ENCODE data around the gene CD6. TPM values are rescaled to one million over a fixed set of nuclear protein-coding genes. Genes with fewer than 3 reads are reported as not detected.

The CD6 gene
- total RNA-seq, 1 donor from 2014 or later: not detected

DNA sequence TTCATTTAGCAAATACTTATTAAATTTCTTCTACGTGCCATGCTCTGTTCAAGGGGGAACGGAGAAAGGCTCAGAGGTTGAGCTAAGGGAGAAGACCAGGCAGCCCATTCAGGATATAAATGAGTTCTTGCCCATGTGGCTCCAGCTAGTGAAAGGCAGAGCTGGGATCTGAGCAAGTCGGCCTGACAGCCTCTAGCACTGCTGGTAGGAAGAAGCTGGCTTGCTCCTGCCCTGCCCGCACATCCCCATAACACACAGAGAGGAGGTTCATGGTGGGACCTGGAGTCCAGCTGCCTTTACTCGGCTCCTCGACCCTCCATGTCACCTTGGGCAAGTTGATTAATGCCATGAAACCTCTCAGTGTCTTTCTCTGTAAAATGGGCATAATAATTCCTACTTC is 21.5 kb upstream of the CD6 start:
- Mint-ChIP-seq H3K27me3 (ENCODE audit: insufficient read depth, low read depth) (peaks cover 35% of the 10 kb centered on the region), H3K4me3 (peak overlapping the region; percentile 15), H3K9me3 (no peaks in the 10 kb centered on the region)

DNA sequence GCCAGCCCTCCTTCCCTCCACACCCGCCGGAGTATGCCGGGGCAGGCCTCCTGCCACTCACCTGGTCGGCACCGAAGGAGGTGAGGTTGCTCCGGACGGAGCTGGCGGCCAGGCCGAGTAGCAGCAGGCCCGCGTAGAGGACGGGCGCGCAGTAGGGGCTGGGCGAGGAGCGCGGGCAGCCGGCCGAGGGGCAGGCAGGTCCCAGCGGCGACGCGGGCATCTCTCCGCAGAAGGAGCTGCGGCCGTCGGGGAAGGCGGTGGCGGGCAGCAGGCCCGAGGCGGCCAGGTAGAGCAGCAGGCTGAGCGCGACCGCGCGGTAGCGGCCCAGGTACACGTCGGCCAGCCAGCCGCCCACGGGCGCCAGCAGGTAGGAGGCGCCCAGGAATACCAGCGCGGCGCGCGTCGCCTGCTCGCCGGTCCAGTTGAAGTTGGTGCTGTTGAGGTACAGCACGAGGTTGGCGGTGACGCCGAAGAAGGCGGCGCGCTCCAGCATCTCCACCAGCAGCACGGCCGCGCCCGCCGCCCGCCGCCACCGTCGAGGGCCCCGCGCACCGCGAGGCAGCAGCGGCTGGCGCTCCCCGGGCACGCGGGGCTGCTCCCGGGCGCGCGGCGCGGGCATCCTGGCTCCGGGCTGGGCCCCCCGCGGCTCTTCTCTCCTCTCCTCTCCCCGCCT is 20.4 kb upstream of the CD6 start:
- no peak overlapping the region for H3K27ac Mint-ChIP-seq
- Histone ChIP-seq H3K4me1 (peaks cover 22% of the 10 kb centered on the region), H3F3A (ENCODE audit: low read depth) (peaks cover 16% of the 10 kb centered on the region), H2AFZ (replicated peaks) (peak overlapping the region; percentile 90), H3K27me3 (peaks cover 46% of the 10 kb centered on the region), H3K79me2 (ENCODE audit: low read depth) (no peaks in the 10 kb centered on the region), H3K36me3 (no peaks in the 10 kb centered on the region), H3K4me2 (peak overlapping the region; percentile 72), H3K4me3 (peak overlapping the region; percentile 33), H3K9me3 (ENCODE audit: low read depth) (no peaks in the 10 kb centered on the region), H3K9ac (no peak overlapping the region), H4K20me1 (ENCODE audit: low read depth) (no peaks in the 10 kb centered on the region), H3K27ac (no peak overlapping the region)
- H3K27me3 Mint-ChIP-seq (ENCODE audit: insufficient read depth, low read depth): peaks cover 35% of the 10 kb centered on the region
- peaks cover 37% of the 10 kb centered on the region for H3K4me1 Mint-ChIP-seq
- TF ChIP-seq, protein P1, sequence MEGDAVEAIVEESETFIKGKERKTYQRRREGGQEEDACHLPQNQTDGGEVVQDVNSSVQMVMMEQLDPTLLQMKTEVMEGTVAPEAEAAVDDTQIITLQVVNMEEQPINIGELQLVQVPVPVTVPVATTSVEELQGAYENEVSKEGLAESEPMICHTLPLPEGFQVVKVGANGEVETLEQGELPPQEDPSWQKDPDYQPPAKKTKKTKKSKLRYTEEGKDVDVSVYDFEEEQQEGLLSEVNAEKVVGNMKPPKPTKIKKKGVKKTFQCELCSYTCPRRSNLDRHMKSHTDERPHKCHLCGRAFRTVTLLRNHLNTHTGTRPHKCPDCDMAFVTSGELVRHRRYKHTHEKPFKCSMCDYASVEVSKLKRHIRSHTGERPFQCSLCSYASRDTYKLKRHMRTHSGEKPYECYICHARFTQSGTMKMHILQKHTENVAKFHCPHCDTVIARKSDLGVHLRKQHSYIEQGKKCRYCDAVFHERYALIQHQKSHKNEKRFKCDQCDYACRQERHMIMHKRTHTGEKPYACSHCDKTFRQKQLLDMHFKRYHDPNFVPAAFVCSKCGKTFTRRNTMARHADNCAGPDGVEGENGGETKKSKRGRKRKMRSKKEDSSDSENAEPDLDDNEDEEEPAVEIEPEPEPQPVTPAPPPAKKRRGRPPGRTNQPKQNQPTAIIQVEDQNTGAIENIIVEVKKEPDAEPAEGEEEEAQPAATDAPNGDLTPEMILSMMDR (IDR thresholded peaks at IDR 0.05): no peak
- TF ChIP-seq EZH2phosphoT487 (IDR thresholded peaks at IDR 0.05) (peak; percentile 78), EZH2 (IDR thresholded peaks at IDR 0.05) (peak; percentile 75)
- no peaks in the 10 kb centered on the region for H3K9me3 Mint-ChIP-seq
- DNase-seq (ENCODE audit: low spot score): peak; percentile 57
- H3K36me3 Mint-ChIP-seq: no peaks in the 10 kb centered on the region
- H3K4me3 Mint-ChIP-seq: no peak overlapping the region

More for the DNA sequence above, 21.5 kb upstream of the CD6 start:
- no peaks in the 10 kb centered on the region for H3K9me3 ChIP-seq (ENCODE audit: low read depth)
- H3K27ac ChIP-seq: no peak overlapping the region
- peaks cover 46% of the 10 kb centered on the region for H3K27me3 ChIP-seq
- no peaks in the 10 kb centered on the region for H3K36me3 ChIP-seq
- H3K4me1 ChIP-seq: peaks cover 22% of the 10 kb centered on the region
- TF ChIP-seq EZH2 (IDR thresholded peaks at IDR 0.05): no peak
- TF ChIP-seq, protein P1 (IDR thresholded peaks at IDR 0.05): no peak
- TF ChIP-seq EZH2phosphoT487 (IDR thresholded peaks at IDR 0.05): no peak
- Mint-ChIP-seq H3K36me3 (no peaks in the 10 kb centered on the region), H3K4me1 (peaks cover 37% of the 10 kb centered on the region), H3K27ac (no peak overlapping the region)
- no peak overlapping the region for H3K4me3 ChIP-seq
- no peaks in the 10 kb centered on the region for H4K20me1 ChIP-seq (ENCODE audit: low read depth)
- no peaks in the 10 kb centered on the region for H3K79me2 ChIP-seq (ENCODE audit: low read depth)
- no peak overlapping the region for H3K9ac ChIP-seq
- peaks cover 16% of the 10 kb centered on the region for H3F3A ChIP-seq (ENCODE audit: low read depth)
- no peak overlapping the region for H2AFZ ChIP-seq (replicated peaks)
- DNase-seq (ENCODE audit: low spot score): no peak
- H3K4me2 ChIP-seq: no peak overlapping the region

DNA sequence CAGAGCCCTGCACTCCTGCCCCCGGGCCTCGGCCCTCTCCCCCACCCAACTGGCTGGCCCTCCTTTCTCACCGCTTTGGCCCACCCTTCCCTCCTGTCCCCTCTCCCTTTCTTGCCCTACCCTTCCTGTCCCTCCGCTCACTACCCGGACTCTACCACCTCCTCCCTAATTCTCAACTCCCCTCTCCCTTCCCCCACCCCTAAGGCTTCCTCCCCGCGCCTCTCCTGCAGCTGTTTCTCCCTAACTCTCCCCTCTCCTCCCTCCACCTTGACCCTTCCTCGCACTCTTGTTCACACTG is 19.9 kb upstream of the CD6 start:
- Histone ChIP-seq H3K4me2 (peak overlapping the region; percentile 72), H3K4me1 (peaks cover 22% of the 10 kb centered on the region), H3K9ac (no peak overlapping the region), H3K4me3 (peak overlapping the region; percentile 23), H3K27me3 (peaks cover 46% of the 10 kb centered on the region), H3K36me3 (no peaks in the 10 kb centered on the region), H4K20me1 (ENCODE audit: low read depth) (no peaks in the 10 kb centered on the region), H3K27ac (no peak overlapping the region), H3K9me3 (ENCODE audit: low read depth) (no peaks in the 10 kb centered on the region), H3F3A (ENCODE audit: low read depth) (peaks cover 16% of the 10 kb centered on the region), H3K79me2 (ENCODE audit: low read depth) (no peaks in the 10 kb centered on the region), H2AFZ (replicated peaks) (peak overlapping the region; percentile 90)
- H3K27me3 Mint-ChIP-seq (ENCODE audit: insufficient read depth, low read depth): peaks cover 35% of the 10 kb centered on the region
- H3K4me3 Mint-ChIP-seq: no peak overlapping the region
- no peak for DNase-seq (ENCODE audit: low spot score)
- H3K9me3 Mint-ChIP-seq: no peaks in the 10 kb centered on the region
- TF ChIP-seq EZH2 (IDR thresholded peaks at IDR 0.05): no peak
- no peak for TF ChIP-seq EZH2phosphoT487 (IDR thresholded peaks at IDR 0.05)
- TF ChIP-seq, protein P1 (IDR thresholded peaks at IDR 0.05): no peak
- H3K27ac Mint-ChIP-seq: peak overlapping the region; percentile 44
- H3K36me3 Mint-ChIP-seq: no peaks in the 10 kb centered on the region
- H3K4me1 Mint-ChIP-seq: peaks cover 33% of the 10 kb centered on the region
